Tibial nerve (tissue), 4 donors: ENCODE measurements around the gene MYG1.

ENCODE experiments used
- CTCF ChIP-seq, 5 experiments: fragments of 200-600 bp in 3 of 5; fragments of 450-650 bp in 2 of 5; sonication (generic) in 3 of 5; IDR thresholded peaks; one replicate each; pipeline ENCODE4 v1.5.1; 2016 to 2019; ENCODE audit warnings: antibody characterized with exemption in 5 of 5, mild to moderate bottlenecking in 3 of 5, moderate library complexity in 2 of 5
- EP300 ChIP-seq, 2 donors: sonication (generic); formaldehyde crosslinking; IDR thresholded peaks; one replicate each; pipeline ENCODE4 v1.6.1; 2017; ENCODE audit warnings: antibody characterized with exemption in 2 of 2, mild to moderate bottlenecking in 1 of 2
- POLR2A ChIP-seq, 2 donors: fragments of 450-650 bp; IDR thresholded peaks; one replicate each; pipeline ENCODE4 v1.6.1; 2017; ENCODE audit warnings: antibody characterized with exemption in 2 of 2, mild to moderate bottlenecking in 2 of 2, moderate library complexity in 2 of 2

GRCh38 chr12:53292426-53292825 lies 7.1 kb upstream of the MYG1 start:
- no peak for TF ChIP-seq CTCF (IDR thresholded peaks at IDR 0.05)
- TF ChIP-seq POLR2A (IDR thresholded peaks at IDR 0.05) = no peak
- TF ChIP-seq EP300 (IDR thresholded peaks at IDR 0.05) = no peak
